Neural progenitor cell (in vitro differentiated cells): ENCODE data around the gene PPP3R1. TPM values are rescaled to one million over a fixed set of nuclear protein-coding genes. Genes with fewer than 3 reads are reported as not detected.

Source experiments
- DNase-seq: peaks from one replicate; pipeline ENCODE4 v3.0.0-alpha.2; 2016; ENCODE audit warnings: low spot score
- H2AFZ ChIP-seq: fragments of 200-600 bp; sonication (generic); replicated peaks from 2 replicates; pipeline ENCODE4 v1.6.1; 2016; ENCODE audit warnings: antibody characterized with exemption
- H3F3A ChIP-seq: fragments of 200-600 bp; sonication (generic); 2 replicates; pipeline ENCODE4 v1.6.1; 2016; ENCODE audit warnings: antibody characterized with exemption, low read depth
- H3K27ac ChIP-seq: fragments of 200-600 bp; sonication (generic); 2 replicates; pipeline ENCODE4 v1.5.1; 2016; ENCODE audit warnings: mild to moderate bottlenecking
- H3K27me3 ChIP-seq: fragments of 200-600 bp; sonication (generic); 2 replicates; pipeline ENCODE4 v1.6.1; 2016; ENCODE audit warnings: mild to moderate bottlenecking, moderate library complexity
- H3K36me3 ChIP-seq: fragments of 200-600 bp; sonication (generic); 2 replicates; pipeline ENCODE4 v1.5.1; 2016
- H3K4me1 ChIP-seq: fragments of 200-600 bp; sonication (generic); 2 replicates; pipeline ENCODE4 v1.6.1; 2016; ENCODE audit warnings: mixed run types
- H3K4me2 ChIP-seq: fragments of 200-600 bp; sonication (generic); 2 replicates; pipeline ENCODE4 v1.6.1; 2016
- H3K4me3 ChIP-seq: fragments of 200-600 bp; sonication (generic); 2 replicates; pipeline ENCODE4 v1.5.1; 2016
- H3K79me2 ChIP-seq: fragments of 200-600 bp; sonication (generic); 2 replicates; pipeline ENCODE4 v1.6.1; 2016; ENCODE audit warnings: low read depth
- H3K9ac ChIP-seq: fragments of 200-600 bp; sonication (generic); 2 replicates; pipeline ENCODE4 v1.6.1; 2016
- H3K9me3 ChIP-seq: fragments of 200-600 bp; sonication (generic); 2 replicates; pipeline ENCODE4 v1.5.1; 2016; ENCODE audit warnings: low read depth
- H4K20me1 ChIP-seq: fragments of 200-600 bp; sonication (generic); 2 replicates; pipeline ENCODE4 v1.6.1; 2016; ENCODE audit warnings: low read depth
- H3K27ac Mint-ChIP-seq: 3 replicates; pipeline ENCODE4 v1.8.0; 2021; ENCODE audit warnings: mixed read lengths
- H3K27me3 Mint-ChIP-seq: 2 replicates; pipeline ENCODE4 v1.8.0; 2022; ENCODE audit warnings: low read depth, mild to moderate bottlenecking, inconsistent platforms, moderate library complexity, mixed read lengths; ENCODE audit not compliant: insufficient read depth
- H3K36me3 Mint-ChIP-seq: 3 replicates; pipeline ENCODE4 v1.8.0; 2021; ENCODE audit warnings: mixed read lengths
- H3K4me1 Mint-ChIP-seq: 3 replicates; pipeline ENCODE4 v1.8.0; 2021; ENCODE audit warnings: mixed read lengths
- H3K4me3 Mint-ChIP-seq: 3 replicates; pipeline ENCODE4 v1.8.0; 2021; ENCODE audit warnings: mild to moderate bottlenecking, moderate library complexity, mixed read lengths
- H3K9me3 Mint-ChIP-seq: 3 replicates; pipeline ENCODE4 v1.8.0; 2020; ENCODE audit warnings: mixed read lengths
- CTCF ChIP-seq: fragments of 200-600 bp; sonication (generic); IDR thresholded peaks from 2 replicates; pipeline ENCODE4 v1.5.1; 2017; ENCODE audit warnings: antibody characterized with exemption, mild to moderate bottlenecking
- EZH2 ChIP-seq: fragments of 200-600 bp; sonication (generic); IDR thresholded peaks from 2 replicates; pipeline ENCODE4 v1.6.1; 2017; ENCODE audit warnings: antibody characterized with exemption, mild to moderate bottlenecking, moderate library complexity
- EZH2phosphoT487 ChIP-seq: fragments of 200-600 bp; sonication (generic); IDR thresholded peaks from 2 replicates; pipeline ENCODE4 v1.6.1; 2017; ENCODE audit warnings: antibody characterized with exemption
- total RNA-seq: library from RNA; depleted of rRNA; stranded (reverse); fragments of >200 nt; gene quantifications from 2 replicates; pipeline ENCODE4 v1.2.3, GENCODE V29; 2015; ENCODE audit warnings: low replicate concordance

The PPP3R1 gene
- total RNA-seq, 1 donor from 2014 or later = 41.4 TPM

- no peak overlapping the region for H2AFZ ChIP-seq
- no peaks in the 10 kb centered on the region for H3K9me3 ChIP-seq
- peaks cover 24% of the 10 kb centered on the region for H3K4me1 ChIP-seq
- H3K4me3 ChIP-seq = no peak overlapping the region
- DNase-seq = no peak
- no peaks in the 10 kb centered on the region for H3K27me3 Mint-ChIP-seq
- H3K9ac ChIP-seq = no peak overlapping the region
- no peak for TF ChIP-seq CTCF
- TF ChIP-seq EZH2 = no peak
- TF ChIP-seq EZH2phosphoT487 = no peak
- H3K36me3 ChIP-seq = no peaks in the 10 kb centered on the region
- no peaks in the 10 kb centered on the region for H3K27me3 ChIP-seq
- no peak overlapping the region for H3K27ac ChIP-seq
- no peak overlapping the region for H3K4me3 Mint-ChIP-seq
- no peak overlapping the region for H3K27ac Mint-ChIP-seq
- H3K36me3 Mint-ChIP-seq = peaks cover 8% of the 10 kb centered on the region
- H3F3A ChIP-seq = no peaks in the 10 kb centered on the region
- peaks cover 100% of the 10 kb centered on the region for H4K20me1 ChIP-seq
- H3K79me2 ChIP-seq = peaks cover 100% of the 10 kb centered on the region
- no peak overlapping the region for H3K4me2 ChIP-seq
- H3K9me3 Mint-ChIP-seq = no peaks in the 10 kb centered on the region
- H3K4me1 Mint-ChIP-seq = peaks cover 4% of the 10 kb centered on the region
Measured at GRCh38 chr2:68241732-68242131, 10.6 kb downstream of the PPP3R1 start.

- Mint-ChIP-seq H3K4me3 (no peak overlapping the region), H3K4me1 (peaks cover 4% of the 10 kb centered on the region), H3K27ac (peak overlapping the region; percentile 22), H3K36me3 (peaks cover 14% of the 10 kb centered on the region), H3K9me3 (no peaks in the 10 kb centered on the region), H3K27me3 (no peaks in the 10 kb centered on the region)
- Histone ChIP-seq H3K27ac (no peak overlapping the region), H3F3A (no peaks in the 10 kb centered on the region), H4K20me1 (peaks cover 100% of the 10 kb centered on the region), H3K4me1 (peaks cover 22% of the 10 kb centered on the region), H2AFZ (no peak overlapping the region), H3K4me2 (no peak overlapping the region), H3K9ac (no peak overlapping the region), H3K9me3 (no peaks in the 10 kb centered on the region), H3K79me2 (peaks cover 100% of the 10 kb centered on the region), H3K4me3 (no peak overlapping the region), H3K27me3 (no peaks in the 10 kb centered on the region), H3K36me3 (no peaks in the 10 kb centered on the region)
- TF ChIP-seq CTCF (no peak), EZH2 (no peak), EZH2phosphoT487 (no peak)
- no peak for DNase-seq
Measured at GRCh38 chr2:68240446-68240845, 11.9 kb downstream of the PPP3R1 start.

GRCh38 chr2:68238955-68239822 lies 13.1 kb downstream of the PPP3R1 start:
- Histone ChIP-seq H3K4me1 (peaks cover 22% of the 10 kb centered on the region), H3K79me2 (peaks cover 100% of the 10 kb centered on the region), H3K27ac (no peak overlapping the region), H3K9me3 (no peaks in the 10 kb centered on the region), H3F3A (no peaks in the 10 kb centered on the region), H3K36me3 (no peaks in the 10 kb centered on the region), H3K27me3 (no peaks in the 10 kb centered on the region), H3K9ac (no peak overlapping the region), H2AFZ (no peak overlapping the region), H4K20me1 (peaks cover 97% of the 10 kb centered on the region), H3K4me2 (no peak overlapping the region), H3K4me3 (no peak overlapping the region)
- Mint-ChIP-seq H3K36me3 (peaks cover 17% of the 10 kb centered on the region), H3K9me3 (no peaks in the 10 kb centered on the region), H3K27me3 (no peaks in the 10 kb centered on the region), H3K27ac (no peak overlapping the region), H3K4me1 (peaks cover 4% of the 10 kb centered on the region), H3K4me3 (no peak overlapping the region)
- no peak for TF ChIP-seq EZH2phosphoT487
- TF ChIP-seq EZH2 = no peak
- TF ChIP-seq CTCF = no peak
- DNase-seq = no peak
